WI38 (cell line): Measurements from ENCODE around the gene XPO4.

Source experiments
- H3K4me3 ChIP-seq: 2 replicates; pipeline ENCODE4 v1.5.1; 2011; ENCODE audit warnings: low read depth, mild to moderate bottlenecking, control low read depth, low read length
- CTCF ChIP-seq: IDR thresholded peaks from 2 replicates; pipeline ENCODE4 v1.5.1; 2012; ENCODE audit warnings: low read depth, mild to moderate bottlenecking, control low read depth, low read length

XPO4 gene

GRCh38 chr13:20814224-20814910 lies 88.2 kb downstream of the XPO4 start:
- H3K4me3 ChIP-seq: peak overlapping the region; percentile 26
- TF ChIP-seq CTCF: no peak

DNA sequence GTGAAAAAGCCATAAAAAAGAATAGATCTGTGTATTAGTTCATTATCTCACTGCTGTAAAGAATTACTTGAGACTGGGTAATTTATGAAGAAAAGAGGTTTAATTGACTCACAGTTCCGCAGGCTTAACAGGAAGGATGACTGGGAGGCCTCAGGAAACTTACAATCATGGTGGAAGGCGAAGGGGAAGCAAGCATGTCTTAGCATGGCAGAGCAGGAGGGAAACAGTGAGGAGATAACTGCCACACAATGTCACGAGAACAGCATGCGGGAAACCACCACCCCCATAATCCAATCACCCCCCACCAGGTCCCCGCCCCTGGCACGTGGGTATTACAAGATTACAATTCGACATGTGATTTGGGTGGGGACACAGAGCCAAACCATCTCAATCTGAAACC lies 89.7 kb downstream of the XPO4 start:
- H3K4me3 ChIP-seq: no peak overlapping the region
- no peak for TF ChIP-seq CTCF

DNA sequence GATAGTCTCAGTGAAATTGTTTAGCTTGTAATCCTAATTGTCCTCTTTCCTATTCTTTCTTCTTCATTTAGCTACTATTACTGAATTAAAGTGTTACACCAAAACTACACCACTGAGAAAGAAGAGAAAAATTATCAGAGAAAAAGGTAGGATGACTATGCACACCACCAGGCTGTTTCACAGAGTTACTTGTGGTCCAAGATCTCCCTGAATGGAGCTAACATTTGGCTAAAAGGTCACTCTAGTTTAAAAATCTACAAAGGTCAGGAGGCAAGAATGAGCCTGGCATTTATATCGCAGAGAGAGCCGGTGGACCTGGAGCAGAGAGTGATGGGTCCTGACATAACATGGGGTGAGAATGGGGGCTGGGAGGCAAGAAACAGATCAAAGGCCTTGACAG lies 91.7 kb downstream of the XPO4 start:
- H3K4me3 ChIP-seq: no peak overlapping the region
- no peak for TF ChIP-seq CTCF

DNA sequence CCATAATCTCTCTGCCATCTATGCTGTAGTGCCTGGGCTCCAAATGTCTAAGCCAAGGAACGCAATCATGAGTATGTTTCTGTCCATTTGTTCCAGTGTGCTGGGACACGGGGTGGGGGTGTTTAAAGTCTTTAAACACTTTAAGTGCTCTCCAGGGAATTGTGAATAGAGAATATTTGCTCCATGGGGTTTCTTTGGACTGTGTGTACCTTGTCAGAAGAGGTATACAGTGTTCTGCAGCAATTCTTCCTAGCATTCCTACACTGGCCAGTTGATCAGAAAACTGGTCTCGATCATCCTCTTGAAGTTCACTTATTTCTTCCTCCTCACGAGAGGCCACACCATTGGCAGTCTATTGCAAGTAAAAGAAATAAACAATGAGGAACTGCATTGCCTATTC lies 93.7 kb downstream of the XPO4 start:
- TF ChIP-seq CTCF: no peak
- no peak overlapping the region for H3K4me3 ChIP-seq

DNA sequence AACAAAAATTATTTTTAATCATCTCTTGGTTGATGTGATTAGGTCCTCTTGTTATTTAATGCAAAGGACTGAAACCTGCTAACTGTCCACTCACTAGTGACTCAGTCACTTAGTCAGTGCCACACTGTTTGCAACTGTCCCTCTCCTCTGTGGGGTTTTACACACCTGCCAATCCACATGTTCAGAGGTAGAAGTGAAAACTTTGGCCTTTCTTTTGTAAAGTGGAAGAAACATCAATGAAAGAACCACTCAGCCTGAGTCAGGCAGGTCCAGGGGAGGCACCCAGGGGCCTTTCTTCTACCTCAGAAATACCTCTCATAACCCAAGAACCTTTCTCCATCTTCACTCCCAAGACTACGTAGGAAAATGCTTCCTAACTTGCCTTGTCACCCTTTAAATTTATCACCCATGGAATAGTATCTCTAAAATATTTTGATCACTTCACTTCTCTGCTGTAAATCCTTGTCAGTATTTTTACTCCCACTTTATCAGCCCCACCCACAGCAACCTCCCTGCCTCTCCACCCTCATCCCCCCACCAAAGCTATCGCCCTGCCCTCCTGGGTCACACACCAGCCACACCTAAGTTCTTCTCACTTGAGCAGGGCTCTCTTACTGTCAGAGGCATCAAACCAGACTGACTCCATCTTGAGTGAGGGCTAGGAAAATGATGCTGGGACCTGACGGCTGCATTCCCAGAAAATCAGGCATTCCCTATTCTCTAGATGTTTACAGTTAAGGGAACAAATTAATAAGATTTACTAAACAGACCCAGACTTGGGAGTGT lies 99.2 kb downstream of the XPO4 start:
- TF ChIP-seq CTCF: no peak
- no peak overlapping the region for H3K4me3 ChIP-seq

DNA sequence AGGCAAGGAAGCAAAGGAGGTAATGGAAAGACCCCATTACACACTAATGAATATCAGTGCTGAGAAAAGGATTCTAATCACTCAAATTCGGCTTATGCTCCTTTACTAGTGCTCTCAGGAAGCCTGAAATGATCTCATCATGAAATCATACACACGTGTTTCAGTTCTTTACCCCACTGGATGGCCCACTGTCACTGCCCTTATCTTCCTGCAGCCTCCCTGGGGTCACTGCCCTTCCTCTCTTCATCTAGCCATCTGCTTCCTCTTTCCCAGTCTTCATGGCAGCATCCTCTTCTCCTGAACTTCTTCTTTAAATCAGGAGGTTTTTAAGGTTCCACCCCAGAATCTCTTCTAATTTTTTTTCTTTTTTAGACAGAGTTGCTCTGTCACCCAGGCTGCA lies 100.8 kb downstream of the XPO4 start:
- H3K4me3 ChIP-seq: no peak overlapping the region
- TF ChIP-seq CTCF: no peak

DNA sequence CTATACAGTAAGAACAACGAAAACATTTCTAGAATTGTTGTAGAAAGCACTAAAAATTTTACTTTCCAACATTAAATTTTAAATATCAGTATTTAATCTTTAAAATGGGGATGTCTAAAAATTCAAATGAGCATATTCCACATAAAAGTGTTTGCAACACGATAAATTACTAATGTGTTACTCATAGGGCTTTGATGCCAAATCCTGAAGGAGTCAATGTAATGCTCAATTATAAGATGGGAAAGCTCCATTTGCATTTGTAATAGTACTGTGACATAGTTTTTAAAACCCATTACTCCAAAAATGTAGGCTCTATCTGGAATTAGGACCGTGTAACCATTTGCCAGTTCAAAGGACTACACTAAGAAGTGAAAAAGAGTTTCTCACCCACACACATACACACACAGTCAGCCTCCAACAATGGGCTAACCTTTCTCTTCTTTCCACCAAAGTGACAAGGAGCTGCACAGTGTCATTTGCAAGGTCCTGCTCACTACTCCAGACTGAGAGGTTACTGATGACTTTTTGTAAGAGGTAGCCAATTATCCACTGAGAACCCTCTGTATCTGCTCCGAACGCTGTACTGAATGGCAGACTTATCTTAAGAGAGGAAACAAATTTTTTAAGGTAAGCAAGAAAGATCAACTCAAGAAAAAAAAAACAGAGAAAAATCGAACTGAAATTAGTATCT lies 102.7 kb downstream of the XPO4 start:
- H3K4me3 ChIP-seq: no peak overlapping the region
- TF ChIP-seq CTCF: no peak
